ENCODE measurements around the gene BCAR1.
"Not testable (repeated sequence)": the region's sequence is repeated elsewhere in the genome, so short reads cannot be mapped to it uniquely, and the experiment has no call there.

Gene BCAR1

DNA sequence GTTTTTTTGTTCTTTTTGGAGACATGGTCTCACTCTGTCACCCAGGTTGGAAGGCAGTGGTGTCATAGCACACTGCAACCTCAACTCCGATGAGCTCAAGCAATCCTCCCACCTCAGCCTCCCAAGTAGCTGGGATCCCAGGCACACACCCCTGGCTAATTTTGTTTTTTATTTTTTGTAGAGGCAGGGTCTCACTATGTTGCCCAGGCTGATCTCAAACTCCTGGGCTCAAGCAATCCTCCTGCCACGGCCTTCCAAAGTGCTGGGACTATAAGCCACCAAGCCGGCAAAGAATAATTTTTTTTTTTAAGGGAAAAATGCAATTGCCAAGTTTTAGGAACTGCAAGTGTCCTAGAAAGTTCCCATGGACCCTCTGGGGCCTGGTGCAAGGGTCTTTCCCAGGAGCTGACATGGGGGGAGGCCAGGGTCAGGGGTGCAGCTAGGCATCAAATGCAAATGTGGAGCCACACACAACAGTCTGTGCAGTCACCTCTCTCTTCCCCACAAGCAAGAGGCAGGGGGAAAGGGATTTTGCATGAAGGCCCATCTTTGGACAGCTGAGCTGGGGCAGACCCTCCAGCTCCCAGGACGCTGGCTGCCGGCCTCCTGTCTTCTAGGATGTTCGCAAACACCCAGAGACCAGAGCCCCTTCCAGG lies 20.1 kb upstream of the BCAR1 start:
- no peak for DNase-seq

GRCh38 chr16:75269358-75269757 lies 17.9 kb upstream of the BCAR1 start:
- not testable (repeated sequence) for DNase-seq

DNA sequence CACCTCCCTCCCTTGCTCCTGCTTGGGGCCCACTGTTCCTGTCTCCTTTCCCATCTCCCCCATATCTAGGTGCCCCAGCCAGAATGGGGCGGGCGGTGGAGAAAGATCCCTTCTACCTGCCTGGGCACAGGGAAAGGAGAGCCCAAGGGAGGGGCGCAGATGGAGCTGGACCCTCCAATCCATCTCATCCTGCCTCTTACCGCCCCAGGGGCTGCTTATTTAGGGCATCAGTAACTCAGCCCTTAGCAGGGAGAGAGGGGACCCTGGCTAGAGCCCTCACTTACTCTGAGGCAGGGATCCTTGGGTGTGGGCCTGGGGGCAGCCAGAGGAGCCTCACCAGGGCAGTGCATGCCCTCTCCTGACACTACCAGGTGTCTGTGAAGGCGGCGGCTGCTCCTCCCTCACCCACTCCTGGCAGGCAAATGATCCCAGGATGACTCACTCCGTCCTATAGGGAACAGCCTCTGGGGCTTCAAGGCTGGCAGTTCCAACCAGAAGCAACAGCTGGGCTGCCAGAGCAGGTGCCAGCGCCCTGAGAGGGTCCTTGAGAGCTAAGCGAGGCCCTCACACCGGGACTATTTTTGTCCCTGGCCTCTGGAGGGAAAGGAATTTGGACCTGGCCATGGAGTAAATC lies 16.3 kb upstream of the BCAR1 start:
- no peak for DNase-seq

- DNase-seq: no peak
These were observed 15.6 kb upstream of the BCAR1 start for GRCh38 chr16:75266738-75267630.

DNA sequence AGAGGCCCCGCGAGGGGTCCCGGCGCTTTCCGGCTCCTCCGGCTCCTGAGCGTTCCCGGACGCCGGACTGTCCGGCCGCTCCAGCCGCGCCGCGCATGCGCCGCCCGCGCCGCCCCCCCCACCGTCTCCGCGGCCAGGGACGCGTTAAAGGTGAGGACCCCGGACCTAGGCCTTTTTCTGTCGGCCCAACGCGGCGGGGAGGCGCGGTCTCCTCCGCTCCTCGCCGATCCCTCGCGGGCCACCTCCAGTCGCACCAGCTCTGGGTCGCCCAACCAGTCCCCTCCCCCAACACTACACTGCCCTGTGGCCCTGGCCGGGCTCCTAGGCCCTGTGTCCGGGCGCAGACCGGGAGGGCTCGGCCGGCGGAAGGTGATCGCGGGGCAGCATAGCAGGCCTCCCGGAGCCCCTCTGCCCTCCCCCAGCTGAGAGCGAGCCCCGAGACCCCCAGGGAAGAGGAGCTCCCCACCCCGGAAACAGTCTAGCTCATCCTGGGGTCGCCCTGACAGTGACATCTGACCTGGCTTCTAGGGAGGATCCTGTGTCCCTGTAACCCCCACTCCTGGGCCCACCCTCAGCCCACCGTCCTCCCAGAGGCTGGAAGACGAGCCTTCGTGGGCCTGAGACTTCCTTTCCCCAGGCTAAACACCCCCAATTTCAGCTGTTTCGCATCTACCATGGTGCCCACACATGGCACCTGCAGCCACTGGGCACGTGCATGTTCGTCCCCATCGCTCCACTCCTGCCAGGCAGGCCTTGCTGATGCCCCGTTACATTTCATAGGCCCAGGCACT lies 14.7 kb upstream of the BCAR1 start:
- no peak for DNase-seq

GRCh38 chr16:75264999-75265910 lies 13.8 kb upstream of the BCAR1 start:
- no peak for DNase-seq

DNA sequence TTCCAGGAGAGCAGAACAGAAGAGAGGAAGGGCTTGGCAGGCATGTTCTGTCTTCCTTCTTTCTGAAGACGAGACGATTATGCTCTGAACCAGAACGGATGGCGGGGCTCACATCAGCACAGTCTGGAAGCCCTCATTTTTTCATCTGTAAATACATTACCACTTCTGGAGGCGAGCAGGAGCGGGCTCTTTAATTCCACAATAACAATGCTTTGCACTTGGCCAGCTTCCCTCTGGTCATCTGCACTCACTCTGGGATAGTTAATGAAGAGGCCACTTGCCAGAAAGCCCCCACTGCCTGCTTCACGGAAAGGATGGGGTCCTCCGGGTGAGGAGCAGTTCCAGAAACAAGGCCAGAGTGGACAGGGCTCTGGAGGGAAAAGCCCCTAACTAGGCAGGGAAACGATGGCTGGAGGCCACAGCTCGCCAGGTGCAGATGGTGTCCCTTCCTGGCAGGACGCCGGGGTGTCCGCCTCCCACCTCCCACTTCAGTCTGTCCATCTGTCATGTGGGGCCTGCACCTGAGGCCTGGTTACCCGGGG lies 13.1 kb upstream of the BCAR1 start:
- no peak for DNase-seq

- no peak for DNase-seq
These were observed 12.6 kb upstream of the BCAR1 start for GRCh38 chr16:75263963-75264445.

DNA sequence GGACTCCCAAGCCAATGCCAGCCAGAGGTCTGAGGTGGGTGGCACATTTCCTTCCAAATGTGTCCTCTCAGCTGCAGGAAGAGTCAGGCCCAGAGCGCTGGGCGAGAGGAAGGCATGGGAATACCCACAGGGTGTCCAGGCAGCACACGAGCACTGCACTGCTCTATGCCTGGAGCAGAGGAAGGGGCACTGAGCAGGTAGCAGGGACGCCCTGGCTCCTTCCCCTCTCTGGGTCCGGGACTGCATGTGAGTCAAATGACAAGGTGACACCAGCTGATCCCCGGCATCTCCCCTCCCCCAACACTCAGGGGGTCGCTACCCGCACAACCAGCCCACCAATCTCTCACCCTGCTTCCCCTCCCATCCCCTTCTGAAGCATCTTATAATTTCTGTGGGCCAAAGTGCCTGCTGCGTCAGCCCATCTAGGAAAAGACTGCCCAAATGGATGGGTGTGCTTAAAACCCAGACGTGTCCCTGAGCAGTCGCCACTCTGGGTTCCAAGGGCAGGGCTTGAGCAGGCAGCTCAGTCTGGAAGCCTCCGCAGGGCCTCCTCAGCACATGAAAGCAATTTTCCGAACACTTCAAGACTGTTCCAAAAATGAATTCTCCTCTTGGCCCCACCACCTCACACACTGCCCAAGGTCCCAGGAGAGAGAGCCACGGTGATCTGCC lies 12.0 kb upstream of the BCAR1 start:
- DNase-seq: no peak

DNA sequence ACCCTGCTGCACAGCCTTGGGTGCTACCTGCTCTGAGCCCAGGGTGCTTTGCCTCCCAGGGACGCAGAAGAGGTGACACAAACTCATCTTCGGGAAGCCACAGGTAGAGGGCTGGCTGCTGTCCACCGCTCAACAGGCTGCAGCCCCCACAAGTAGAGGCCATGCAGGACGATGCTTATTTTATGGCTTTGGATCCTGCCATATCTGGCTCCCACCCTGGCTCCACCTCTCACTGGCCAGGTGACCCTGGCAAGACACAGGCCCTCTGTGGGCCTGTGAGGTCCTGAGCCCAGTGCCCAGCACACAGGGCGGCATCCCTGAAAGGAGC lies 11.3 kb upstream of the BCAR1 start:
- DNase-seq: no peak

DNA sequence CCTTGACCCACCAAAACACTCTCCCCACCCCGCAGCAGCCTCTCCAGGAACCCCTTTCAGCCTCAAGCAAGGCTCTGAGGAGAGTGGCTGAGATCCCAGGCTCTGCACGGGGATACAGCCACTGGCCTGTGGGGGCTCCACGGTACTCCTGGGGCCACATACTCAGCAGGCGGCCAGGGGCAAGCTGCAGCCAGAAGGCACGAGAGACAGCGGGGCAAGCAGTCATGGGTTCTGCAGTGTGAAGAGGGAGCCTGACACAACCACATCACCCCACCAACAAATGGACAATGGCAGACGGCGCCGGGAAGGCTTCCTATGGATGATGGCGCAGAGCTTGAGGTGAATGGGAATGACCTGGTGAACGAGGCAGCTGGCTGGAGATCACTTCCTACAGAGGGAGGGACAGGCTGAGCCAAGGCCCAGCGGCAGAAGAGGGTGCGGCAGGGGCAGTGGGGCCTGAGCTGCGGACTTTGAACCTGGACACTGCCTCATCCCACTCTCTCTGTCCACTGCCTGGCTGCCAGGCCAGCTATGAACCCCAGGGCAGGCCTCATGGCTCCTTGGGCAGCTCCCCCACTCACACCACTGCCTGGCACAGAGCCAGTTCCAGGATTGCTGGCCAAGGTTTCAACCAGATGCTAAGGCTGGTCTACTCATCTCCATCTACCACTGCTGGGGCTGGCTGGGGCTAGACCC lies 10.8 kb upstream of the BCAR1 start:
- DNase-seq: no peak

GRCh38 chr16:75261590-75262078 lies 10.2 kb upstream of the BCAR1 start:
- no peak for DNase-seq

GRCh38 chr16:75260851-75261589 lies 9.6 kb upstream of the BCAR1 start:
- DNase-seq: no peak

DNA sequence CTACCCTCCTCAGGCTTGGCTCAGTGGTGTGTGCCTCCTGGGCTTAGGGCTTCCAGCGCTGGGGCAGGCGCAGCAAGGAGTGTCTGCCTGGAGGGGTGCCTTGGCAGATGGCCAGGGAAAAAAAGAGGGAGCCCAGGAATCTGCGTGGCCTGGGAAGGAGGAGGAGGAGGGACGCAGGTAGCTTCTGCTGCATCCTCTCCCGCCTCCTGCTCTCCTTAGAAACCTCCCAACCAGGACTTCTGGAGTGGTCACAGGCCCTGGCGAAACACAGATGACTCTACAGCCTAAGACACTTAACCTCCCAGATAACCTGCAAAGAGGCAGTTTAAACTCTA lies 7.3 kb upstream of the BCAR1 start:
- no peak for DNase-seq

DNA sequence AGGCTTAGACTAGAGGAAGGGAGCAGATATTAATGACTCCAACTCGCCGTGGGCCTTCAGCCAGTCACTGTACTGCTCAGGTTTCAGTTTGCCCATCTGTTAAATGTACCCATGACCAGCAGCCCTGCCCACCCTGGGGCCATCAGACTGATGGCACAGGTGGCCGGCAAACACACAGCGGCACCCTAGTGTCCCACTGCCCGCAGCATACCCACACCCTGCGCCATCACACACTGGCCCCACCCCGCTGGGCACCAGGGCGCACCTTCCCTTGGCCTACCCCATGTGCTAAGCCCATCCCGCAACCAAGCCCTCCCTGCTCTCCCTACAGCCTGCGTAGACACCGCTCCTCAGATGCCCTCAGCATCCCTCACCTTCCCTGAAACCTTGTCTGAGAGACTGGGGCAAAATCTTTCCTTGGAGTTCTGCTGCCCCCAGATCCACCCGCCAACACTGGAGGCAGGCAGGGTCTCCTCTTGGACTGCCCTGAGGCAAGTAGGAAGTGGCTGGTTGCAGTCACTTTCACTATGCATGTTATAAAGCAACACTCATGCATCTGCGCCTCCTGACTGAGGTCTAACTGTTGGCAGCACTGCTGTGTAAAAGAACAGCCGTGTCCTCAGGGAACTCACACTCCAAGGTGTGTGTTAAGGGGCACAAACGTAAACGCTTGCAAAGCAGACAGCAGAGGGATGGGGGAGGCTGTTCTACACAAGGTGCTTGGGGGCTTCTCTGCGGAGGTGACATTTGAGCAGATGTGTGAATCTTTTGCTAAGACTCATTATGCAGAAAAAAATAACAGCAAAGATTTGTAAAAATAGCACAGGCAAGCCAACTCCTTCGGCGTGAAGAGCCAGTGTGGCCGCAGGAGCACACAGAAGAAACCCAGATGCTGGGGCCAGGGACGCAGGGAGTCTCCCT lies 6.7 kb upstream of the BCAR1 start:
- no peak for DNase-seq

DNA sequence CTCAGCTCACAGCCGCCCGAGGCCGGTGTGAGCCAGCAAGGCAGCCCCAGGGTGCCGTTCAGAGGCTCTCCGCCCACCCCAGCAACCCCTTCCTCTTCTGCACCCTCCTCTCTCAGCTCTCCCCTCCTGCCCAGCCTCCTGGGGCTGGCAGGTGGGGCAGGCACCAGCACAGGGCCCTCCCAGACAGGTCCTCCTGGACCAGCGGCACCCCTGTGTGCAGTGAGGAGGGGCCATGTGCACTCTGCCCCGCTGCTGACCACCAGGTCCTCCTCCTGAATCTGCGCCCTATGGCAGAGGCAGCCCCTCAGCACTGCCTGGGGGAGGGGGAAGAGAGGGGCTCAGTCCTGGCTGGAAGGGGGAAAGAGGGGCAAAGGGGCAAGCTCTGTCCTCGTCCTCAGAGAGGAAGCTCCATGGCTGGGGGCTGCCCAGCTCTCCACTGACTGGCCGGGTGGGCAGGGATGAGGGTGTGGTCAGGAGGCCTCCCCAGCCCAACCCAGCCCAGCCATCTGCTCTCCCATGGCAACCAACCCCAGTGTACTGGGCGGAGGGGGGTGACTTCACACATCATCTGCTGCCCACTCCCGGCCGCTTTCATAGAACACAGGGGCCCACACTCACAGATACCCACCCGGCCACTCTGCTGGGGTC lies 5.4 kb upstream of the BCAR1 start:
- no peak for DNase-seq

GRCh38 chr16:75256059-75256571 lies 4.7 kb upstream of the BCAR1 start:
- DNase-seq: no peak

DNA sequence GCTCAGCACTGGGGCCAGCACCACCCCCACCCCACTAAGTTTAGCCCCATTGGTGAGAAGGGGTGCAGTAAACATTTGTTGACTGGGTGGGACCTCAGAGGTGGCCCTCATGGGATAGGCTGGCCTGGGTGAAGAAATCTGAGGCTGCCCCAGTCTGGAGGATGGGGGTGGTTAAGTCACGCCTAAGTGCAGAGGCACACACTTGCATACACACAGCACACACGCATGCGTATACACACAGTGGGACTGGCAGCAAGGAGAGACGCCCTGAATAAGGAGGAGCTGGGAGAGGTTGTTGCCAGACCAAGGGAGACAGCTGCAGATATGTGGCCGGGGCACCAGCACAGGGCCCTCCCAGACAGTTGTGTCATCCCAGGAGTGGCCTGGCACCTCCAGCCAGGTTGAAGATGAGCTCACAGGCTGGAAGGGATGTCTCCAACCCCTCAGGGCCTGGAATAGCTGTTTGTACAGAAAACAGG lies 3.0 kb upstream of the BCAR1 start:
- no peak for DNase-seq

All from Kasumi-1 (cell line).